Mammary epithelial cell (primary cell): Measurements from ENCODE around the gene DEFB125.

Experiments used
- EZH2 ChIP-seq: IDR thresholded peaks from 2 replicates; pipeline ENCODE4 v1.6.1; 2012; ENCODE audit warnings: low read length, inconsistent platforms, borderline replicate concordance
- TF ChIP-seq, protein P1 (sequence below), 2 donors: IDR thresholded peaks in 1 of 2; conservative IDR thresholded peaks in 1 of 2; 2 replicates each; pipeline ENCODE4 v1.5.1; 2011 to 2012; ENCODE audit warnings: inconsistent platforms in 2 of 2, low read length in 2 of 2, mild to moderate bottlenecking in 2 of 2, control low read depth in 1 of 2, low read depth in 1 of 2; ENCODE audit not compliant: insufficient read depth in 1 of 2; ENCODE audit errors: extremely low read depth in 1 of 2

DNA sequence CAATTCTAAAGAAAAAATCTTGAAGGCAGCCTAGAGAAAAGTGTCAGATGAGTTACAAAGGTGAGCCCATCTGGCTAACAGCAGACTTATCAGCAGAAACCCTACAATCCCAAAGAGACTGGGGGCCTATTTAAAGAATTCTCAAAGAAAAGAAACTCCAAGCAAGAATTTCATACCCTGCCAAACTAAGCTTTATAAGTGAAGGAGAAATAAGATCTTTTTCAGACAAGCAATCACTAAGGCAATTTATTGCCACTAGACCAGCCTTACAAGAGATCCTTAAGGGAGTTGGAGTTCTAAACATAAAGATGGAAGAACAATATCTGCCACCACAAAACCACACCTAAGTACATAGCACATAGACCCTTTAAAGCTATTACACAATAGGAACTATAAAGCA lies 30.0 kb downstream of the DEFB125 start:
- TF ChIP-seq, protein P1, sequence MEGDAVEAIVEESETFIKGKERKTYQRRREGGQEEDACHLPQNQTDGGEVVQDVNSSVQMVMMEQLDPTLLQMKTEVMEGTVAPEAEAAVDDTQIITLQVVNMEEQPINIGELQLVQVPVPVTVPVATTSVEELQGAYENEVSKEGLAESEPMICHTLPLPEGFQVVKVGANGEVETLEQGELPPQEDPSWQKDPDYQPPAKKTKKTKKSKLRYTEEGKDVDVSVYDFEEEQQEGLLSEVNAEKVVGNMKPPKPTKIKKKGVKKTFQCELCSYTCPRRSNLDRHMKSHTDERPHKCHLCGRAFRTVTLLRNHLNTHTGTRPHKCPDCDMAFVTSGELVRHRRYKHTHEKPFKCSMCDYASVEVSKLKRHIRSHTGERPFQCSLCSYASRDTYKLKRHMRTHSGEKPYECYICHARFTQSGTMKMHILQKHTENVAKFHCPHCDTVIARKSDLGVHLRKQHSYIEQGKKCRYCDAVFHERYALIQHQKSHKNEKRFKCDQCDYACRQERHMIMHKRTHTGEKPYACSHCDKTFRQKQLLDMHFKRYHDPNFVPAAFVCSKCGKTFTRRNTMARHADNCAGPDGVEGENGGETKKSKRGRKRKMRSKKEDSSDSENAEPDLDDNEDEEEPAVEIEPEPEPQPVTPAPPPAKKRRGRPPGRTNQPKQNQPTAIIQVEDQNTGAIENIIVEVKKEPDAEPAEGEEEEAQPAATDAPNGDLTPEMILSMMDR (conservative IDR thresholded peaks at IDR 0.05 in 1 of 2, IDR thresholded peaks at IDR 0.05 in 1 of 2; ENCODE audit: extremely low read depth in 1 of 2, insufficient read depth in 1 of 2, low read depth in 1 of 2, low read length in 2 of 2), result no peak
- TF ChIP-seq EZH2, result no peak
